ENCODE measurements around the gene GFOD1.

Gene GFOD1

DNA sequence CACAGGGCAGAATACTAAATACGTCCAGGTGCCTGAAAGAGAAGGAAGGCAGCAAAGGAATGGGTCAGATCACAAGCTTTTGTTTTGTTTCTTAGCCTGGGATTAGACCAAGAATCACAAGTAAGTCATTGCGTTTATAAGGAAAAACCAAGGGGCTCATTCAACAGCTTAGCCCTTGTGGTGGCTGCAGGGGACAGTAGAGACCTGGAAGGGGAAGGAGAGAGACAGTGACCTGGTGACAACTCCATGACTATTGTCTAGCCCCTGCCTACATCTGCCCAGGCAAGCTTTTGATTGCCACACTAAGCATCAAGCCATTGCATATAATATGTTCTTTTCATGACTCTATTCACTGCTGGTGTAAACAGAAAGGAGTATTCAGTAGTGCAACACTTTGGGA, 128.9 kb downstream of the GFOD1 start:
- DNase-seq (ENCODE audit: insufficient read length, low spot score) (no peak), FAIRE-seq (no peak)
- TF ChIP-seq, protein P1, sequence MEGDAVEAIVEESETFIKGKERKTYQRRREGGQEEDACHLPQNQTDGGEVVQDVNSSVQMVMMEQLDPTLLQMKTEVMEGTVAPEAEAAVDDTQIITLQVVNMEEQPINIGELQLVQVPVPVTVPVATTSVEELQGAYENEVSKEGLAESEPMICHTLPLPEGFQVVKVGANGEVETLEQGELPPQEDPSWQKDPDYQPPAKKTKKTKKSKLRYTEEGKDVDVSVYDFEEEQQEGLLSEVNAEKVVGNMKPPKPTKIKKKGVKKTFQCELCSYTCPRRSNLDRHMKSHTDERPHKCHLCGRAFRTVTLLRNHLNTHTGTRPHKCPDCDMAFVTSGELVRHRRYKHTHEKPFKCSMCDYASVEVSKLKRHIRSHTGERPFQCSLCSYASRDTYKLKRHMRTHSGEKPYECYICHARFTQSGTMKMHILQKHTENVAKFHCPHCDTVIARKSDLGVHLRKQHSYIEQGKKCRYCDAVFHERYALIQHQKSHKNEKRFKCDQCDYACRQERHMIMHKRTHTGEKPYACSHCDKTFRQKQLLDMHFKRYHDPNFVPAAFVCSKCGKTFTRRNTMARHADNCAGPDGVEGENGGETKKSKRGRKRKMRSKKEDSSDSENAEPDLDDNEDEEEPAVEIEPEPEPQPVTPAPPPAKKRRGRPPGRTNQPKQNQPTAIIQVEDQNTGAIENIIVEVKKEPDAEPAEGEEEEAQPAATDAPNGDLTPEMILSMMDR (IDR thresholded peaks at IDR 0.05; ENCODE audit: insufficient read depth, missing control alignments), result no peak

DNA sequence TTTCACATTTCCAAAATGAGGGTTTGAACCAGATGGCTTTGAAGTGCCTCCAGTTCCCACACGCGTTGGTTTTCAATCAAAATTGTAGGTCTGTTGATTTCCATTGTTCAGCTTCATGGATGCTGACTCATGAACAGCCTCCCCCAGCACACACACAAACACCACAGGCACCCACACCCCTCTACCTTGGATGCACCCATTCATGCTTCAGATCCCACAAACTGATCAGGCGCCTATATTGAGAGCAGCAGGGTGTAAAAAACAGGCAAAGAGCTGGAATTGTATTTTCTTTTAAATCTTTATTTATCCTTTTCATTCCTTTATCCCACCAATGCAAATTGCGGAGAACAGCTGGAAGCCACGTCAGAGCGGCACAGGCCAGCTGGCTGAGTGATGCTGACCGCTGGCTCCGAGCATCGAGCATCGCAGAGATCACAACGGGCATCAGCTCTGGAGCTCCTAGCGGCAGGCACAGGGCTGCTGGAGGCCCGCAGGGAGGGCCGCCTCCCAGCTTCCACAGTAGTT, 129.8 kb downstream of the GFOD1 start:
- TF ChIP-seq, protein P1 (IDR thresholded peaks at IDR 0.05; ENCODE audit: insufficient read depth, missing control alignments), result no peak
- FAIRE-seq (no peak), DNase-seq (ENCODE audit: insufficient read length, low spot score) (no peak)

DNA sequence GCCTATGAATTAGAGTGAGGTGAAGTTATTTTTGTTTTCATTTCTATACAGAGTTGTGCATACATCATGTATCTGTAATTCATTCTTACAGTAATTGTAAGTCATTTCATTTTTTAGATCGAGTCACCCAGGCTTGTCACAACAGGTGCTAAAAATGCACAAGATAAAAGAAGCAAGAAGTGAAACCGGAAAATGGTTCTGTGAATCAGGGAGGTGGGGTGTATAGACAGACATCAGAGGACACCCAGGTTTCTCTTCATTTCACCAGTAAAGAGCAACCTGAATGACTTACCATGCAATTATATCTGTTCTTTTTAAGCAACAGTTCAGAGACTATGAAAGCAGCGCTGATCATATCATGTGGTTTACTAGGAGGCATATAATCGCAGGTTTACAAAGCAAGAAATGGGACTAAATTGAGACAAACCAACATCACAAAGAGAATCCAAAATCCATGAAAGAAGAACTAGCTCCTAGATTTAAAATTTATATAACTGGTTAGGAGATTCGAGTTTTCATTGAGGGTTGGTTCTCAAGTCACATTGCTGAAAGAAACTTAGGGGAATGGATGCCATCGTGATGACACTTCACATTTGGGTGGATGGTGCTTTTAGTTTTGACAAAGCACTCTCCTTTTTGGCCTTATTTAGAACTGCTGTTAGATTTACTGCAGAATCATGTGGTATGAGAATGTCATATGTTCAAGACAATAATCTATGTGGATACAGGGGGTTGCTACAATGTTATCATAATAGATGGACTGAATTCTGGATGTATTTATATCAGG, 131.2 kb downstream of the GFOD1 start:
- TF ChIP-seq, protein P1 (IDR thresholded peaks at IDR 0.05; ENCODE audit: insufficient read depth, missing control alignments), result no peak
- no peak for DNase-seq (ENCODE audit: insufficient read length, low spot score)
- no peak for FAIRE-seq

DNA sequence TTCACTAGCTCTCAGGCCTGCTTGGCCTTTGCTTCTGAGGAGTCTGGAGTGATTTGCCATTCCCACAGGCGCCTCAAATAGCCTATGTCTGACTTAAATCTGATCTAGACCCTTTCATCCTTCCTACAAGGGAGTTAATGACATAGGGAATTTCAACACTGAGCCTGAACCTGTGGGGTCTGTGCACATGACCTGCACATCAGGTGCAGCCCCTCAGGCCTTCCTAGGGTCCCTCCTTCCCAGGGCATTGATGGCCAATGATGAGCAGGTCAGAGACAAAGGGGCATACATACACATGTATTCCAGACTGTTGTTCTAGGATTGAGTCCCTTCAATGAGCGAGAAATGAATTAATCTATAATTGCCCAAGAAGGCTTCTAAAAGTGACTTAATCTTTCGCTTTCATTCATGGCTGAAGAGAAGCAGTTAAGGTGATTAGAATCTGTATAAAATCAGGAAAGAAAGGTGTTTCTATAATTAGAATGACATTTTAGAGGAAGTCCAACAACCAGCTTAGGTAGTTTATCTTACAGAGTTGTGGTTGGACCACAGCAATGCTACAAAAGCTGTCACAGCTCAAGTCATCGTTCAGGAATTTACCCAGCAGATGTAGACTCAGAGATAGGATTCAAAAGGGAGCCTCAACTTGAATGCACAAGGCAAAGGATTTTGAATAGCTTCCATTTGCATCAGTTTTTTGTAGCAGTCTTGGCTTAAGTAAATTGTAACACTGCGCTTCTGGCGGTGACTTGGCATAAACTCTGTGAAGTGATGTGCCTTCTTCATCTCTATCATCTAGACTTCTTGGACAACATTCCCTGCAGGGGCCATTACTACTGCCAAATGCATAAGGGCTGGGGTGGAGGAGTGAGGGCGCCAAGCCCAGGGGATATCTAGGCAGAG, 132.1 kb downstream of the GFOD1 start:
- DNase-seq (ENCODE audit: insufficient read length, low spot score) (no peak), FAIRE-seq (no peak)
- TF ChIP-seq, protein P1 (IDR thresholded peaks at IDR 0.05; ENCODE audit: insufficient read depth, missing control alignments), result no peak

DNA sequence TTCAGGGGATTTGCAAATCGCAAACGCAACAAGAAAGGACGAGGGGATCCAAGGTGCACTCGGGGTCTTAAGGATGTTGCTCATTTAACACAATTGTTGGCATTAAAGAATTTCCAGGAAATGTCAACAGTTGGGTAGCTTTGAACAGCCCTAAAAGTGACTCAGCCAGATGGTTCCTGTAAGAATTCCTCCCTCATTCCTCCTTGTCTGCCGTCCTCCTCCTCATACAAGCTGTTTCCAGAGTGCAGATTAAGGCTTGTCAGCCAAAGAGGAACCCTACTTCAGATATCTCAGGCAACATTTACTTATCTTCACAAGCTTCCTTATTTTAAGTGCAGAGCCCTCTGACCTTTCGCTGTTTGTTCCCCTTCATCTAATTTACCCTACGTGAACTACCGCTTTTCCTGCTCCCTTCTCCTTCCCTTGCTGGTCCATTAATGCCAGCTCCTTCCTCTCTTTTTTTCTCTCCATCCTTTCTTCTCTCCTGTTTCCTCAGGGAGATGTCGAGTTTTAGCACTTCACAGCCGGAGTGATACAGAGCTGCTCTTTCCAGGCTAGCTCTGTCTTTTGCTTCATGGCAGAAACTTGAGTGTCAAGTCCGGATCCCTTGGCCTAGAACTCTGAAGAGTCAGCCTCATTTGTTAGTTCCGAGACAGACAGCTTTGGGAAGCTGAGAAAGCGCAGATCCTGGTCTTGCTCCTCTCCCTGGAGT, 132.9 kb downstream of the GFOD1 start:
- FAIRE-seq (no peak), DNase-seq (ENCODE audit: insufficient read length, low spot score) (no peak)
- TF ChIP-seq, protein P1 (IDR thresholded peaks at IDR 0.05; ENCODE audit: insufficient read depth, missing control alignments), result no peak

DNA sequence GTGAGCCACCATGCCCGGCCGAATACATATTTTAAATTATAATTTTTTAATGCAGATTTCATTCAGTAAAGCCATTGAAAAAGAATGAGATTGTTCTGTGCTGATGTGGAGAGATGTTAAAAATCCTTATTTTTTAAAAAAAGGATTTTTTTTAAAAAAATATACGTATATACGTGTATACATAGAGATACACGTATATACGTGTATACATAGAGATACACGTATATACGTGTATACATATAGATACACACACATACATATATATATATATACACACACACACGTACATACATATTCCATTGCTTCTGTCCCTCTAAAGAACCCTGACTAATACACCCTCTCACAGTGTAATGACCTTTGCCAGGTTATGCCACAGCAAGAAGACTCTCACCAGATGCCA, 135.2 kb downstream of the GFOD1 start:
- DNase-seq (ENCODE audit: insufficient read length, low spot score) (no peak), FAIRE-seq (no peak)
- TF ChIP-seq, protein P1 (IDR thresholded peaks at IDR 0.05; ENCODE audit: insufficient read depth, missing control alignments), result no peak

Data from D721Med (cell line).